ENCODE data around the gene MYO9A. TPM values are rescaled to one million over a fixed set of nuclear protein-coding genes. Genes with fewer than 3 reads are reported as not detected.

The MYO9A gene
- total and polyA plus RNA-seq, 2 experiments from 2014 or later, result 13.1 to 42.8 TPM

DNA sequence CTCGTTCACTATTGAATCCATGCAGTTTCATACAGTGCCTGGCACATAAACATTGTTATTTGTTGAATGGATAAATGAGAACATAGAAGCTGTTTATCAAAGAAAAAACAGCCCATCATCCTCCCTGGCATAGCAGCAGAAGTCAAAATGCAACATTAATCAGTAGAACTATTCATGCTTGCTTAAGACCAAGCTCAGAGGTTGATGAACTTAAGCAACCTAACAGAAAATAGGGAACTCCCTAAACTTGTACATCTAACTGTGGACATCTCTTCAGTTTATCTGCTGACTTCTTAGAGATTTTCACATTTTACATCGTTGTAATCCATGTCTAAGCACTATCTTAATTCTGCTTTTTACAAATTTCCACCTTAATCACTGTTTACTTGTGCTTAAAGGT is 29.5 kb upstream of the MYO9A start:
- Histone ChIP-seq H3K27ac (no peak overlapping the region), H3K9me2 (replicated peaks; ENCODE audit: insufficient read depth) (no peaks in the 10 kb centered on the region), H4K20me1 (ENCODE audit: insufficient read depth, poor library complexity, severe bottlenecking) (no peaks in the 10 kb centered on the region), H3K79me2 (no peaks in the 10 kb centered on the region), H3K36me3 (replicated peaks; ENCODE audit: insufficient read depth, low read depth) (no peaks in the 10 kb centered on the region), H3K4me3 (no peak overlapping the region), H3K4me2 (no peak overlapping the region), H2AFZ (no peak overlapping the region), H3K9me3 (ENCODE audit: low read depth) (no peaks in the 10 kb centered on the region), H3K4me1 (ENCODE audit: insufficient read depth) (no peaks in the 10 kb centered on the region), H3K27me3 (no peaks in the 10 kb centered on the region)
- 85% methylated on average over 2 of the region's 2 CpGs for WGBS (ENCODE audit: low lambda C conversion rate, missing lambda C conversion rate)
- TF ChIP-seq, protein P1, sequence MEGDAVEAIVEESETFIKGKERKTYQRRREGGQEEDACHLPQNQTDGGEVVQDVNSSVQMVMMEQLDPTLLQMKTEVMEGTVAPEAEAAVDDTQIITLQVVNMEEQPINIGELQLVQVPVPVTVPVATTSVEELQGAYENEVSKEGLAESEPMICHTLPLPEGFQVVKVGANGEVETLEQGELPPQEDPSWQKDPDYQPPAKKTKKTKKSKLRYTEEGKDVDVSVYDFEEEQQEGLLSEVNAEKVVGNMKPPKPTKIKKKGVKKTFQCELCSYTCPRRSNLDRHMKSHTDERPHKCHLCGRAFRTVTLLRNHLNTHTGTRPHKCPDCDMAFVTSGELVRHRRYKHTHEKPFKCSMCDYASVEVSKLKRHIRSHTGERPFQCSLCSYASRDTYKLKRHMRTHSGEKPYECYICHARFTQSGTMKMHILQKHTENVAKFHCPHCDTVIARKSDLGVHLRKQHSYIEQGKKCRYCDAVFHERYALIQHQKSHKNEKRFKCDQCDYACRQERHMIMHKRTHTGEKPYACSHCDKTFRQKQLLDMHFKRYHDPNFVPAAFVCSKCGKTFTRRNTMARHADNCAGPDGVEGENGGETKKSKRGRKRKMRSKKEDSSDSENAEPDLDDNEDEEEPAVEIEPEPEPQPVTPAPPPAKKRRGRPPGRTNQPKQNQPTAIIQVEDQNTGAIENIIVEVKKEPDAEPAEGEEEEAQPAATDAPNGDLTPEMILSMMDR (IDR thresholded peaks at IDR 0.05; ENCODE audit: poor library complexity), result no peak
- TF ChIP-seq EZH2phosphoT487 (IDR thresholded peaks at IDR 0.05; ENCODE audit: low read depth, severe bottlenecking, unreplicated experiment) (no peak), EZH2 (IDR thresholded peaks at IDR 0.05; ENCODE audit: borderline replicate concordance) (no peak)
- DNase-seq (ENCODE audit: low spot score), result no peak

DNA sequence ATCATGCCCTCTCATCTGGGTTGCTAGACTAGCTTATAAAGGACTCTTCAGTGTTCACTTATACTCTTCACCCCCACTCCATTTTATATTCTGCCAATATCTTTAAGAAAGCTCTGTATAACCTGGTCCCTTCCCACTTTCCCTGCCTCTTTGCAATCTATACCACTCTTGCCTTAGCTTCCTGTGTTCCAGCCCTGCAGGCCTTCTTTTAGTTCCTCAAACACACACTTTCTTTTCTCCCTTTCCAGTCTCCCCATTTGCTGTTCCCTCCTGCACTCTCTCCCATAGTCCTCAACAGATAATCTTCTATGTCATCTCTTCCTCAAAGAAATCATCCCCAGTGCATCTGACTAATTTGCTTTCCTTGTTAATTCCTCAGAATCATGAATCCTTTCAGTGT is 29.0 kb upstream of the MYO9A start:
- Histone ChIP-seq H3K4me2 (no peak overlapping the region), H3K79me2 (no peaks in the 10 kb centered on the region), H3K9me3 (ENCODE audit: low read depth) (no peaks in the 10 kb centered on the region), H3K9me2 (replicated peaks; ENCODE audit: insufficient read depth) (no peaks in the 10 kb centered on the region), H4K20me1 (ENCODE audit: insufficient read depth, poor library complexity, severe bottlenecking) (no peaks in the 10 kb centered on the region), H3K4me1 (ENCODE audit: insufficient read depth) (peaks cover under 1% of the 10 kb centered on the region), H3K27ac (no peak overlapping the region), H3K36me3 (replicated peaks; ENCODE audit: insufficient read depth, low read depth) (no peaks in the 10 kb centered on the region), H3K4me3 (no peak overlapping the region), H3K27me3 (no peaks in the 10 kb centered on the region), H2AFZ (no peak overlapping the region)
- TF ChIP-seq EZH2phosphoT487 (IDR thresholded peaks at IDR 0.05; ENCODE audit: low read depth, severe bottlenecking, unreplicated experiment) (no peak), EZH2 (IDR thresholded peaks at IDR 0.05; ENCODE audit: borderline replicate concordance) (no peak)
- DNase-seq (ENCODE audit: low spot score), result no peak

DNA sequence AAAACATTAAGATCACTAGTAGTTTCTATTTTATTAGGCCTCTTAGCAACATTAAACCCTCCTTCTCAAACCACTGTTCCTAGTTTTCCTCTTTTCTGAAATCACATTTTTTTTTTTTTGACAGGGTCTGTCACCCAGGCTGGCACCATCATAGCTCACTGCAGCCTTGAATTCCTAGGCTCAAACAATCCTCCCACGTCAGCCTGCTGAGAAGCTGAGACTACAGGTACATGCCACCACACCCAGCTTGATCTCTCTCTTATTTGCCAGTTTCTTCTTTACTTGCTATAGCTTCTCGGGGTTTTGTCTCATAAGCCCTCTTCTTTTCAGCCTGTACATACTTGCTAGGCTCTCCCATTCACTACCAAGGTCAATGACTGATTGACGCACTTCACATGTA is 28.3 kb upstream of the MYO9A start:
- TF ChIP-seq EZH2phosphoT487 (IDR thresholded peaks at IDR 0.05; ENCODE audit: low read depth, severe bottlenecking, unreplicated experiment) (no peak), EZH2 (IDR thresholded peaks at IDR 0.05; ENCODE audit: borderline replicate concordance) (no peak)
- TF ChIP-seq, protein P1 (IDR thresholded peaks at IDR 0.05; ENCODE audit: poor library complexity), result no peak
- Histone ChIP-seq H3K9me2 (replicated peaks; ENCODE audit: insufficient read depth) (no peaks in the 10 kb centered on the region), H4K20me1 (ENCODE audit: insufficient read depth, poor library complexity, severe bottlenecking) (no peaks in the 10 kb centered on the region), H3K9me3 (ENCODE audit: low read depth) (no peaks in the 10 kb centered on the region), H2AFZ (no peak overlapping the region), H3K27ac (no peak overlapping the region), H3K4me3 (no peak overlapping the region), H3K36me3 (replicated peaks; ENCODE audit: insufficient read depth, low read depth) (no peaks in the 10 kb centered on the region), H3K4me1 (ENCODE audit: insufficient read depth) (peaks cover 7% of the 10 kb centered on the region), H3K27me3 (no peaks in the 10 kb centered on the region), H3K79me2 (no peaks in the 10 kb centered on the region), H3K4me2 (no peak overlapping the region)
- DNase-seq (ENCODE audit: low spot score), result no peak
- 88% methylated on average over 3 of the region's 3 CpGs for WGBS (ENCODE audit: low lambda C conversion rate, missing lambda C conversion rate)

DNA sequence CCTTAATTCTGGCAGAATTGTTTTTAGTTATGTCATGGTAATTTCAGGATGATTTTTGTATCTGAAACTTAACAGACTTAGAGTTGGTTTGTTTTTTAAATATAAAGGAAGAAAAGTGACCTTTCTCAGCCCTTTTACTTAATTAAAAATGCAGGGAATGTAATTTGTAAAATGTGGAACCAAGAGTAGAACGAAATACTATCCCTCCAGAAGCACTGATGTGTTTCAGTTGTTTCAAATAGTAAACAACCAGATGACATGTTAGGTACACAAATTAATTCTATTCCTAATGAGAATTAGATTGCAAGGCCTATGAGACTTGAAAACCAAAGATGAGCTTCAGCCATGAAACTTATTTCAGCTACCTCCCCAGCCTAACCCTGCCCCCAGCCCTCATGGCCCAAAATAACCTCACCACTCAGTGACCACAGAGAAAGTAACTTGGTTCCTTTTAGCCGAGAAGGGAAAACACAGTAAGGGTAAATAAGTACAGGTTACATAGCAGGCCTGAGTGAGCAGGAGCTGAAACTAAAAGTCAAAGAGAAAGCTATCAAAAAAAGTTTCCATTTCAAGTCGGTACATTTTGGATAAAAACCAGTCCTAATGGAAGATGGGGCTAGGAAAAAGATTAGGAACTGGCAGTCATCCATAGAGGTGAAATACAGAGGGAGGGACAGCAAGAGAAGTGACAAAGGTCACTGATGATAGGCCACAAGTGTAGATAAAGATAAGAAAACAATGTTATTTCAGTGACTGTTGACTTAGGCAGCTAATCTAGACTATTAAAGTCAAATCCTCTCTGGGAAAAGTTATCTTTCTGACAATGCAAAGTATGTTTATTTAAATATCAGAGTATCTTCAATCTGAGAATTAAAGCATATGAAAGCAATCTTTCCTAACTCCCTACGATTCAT is 23.5 kb upstream of the MYO9A start:
- no peak overlapping the region for H3K27ac ChIP-seq
- H3K4me3 ChIP-seq, result no peak overlapping the region
- H2AFZ ChIP-seq, result no peak overlapping the region
- H3K9me2 ChIP-seq (replicated peaks; ENCODE audit: insufficient read depth), result no peaks in the 10 kb centered on the region
- H3K4me2 ChIP-seq, result peak overlapping the region; percentile 28
- no peaks in the 10 kb centered on the region for H4K20me1 ChIP-seq (ENCODE audit: insufficient read depth, poor library complexity, severe bottlenecking)
- no peak for DNase-seq (ENCODE audit: low spot score)
- TF ChIP-seq, protein P1 (IDR thresholded peaks at IDR 0.05; ENCODE audit: poor library complexity), result no peak
- H3K79me2 ChIP-seq, result no peaks in the 10 kb centered on the region
- 61% methylated on average over 4 of the region's 4 CpGs for WGBS (ENCODE audit: low lambda C conversion rate, missing lambda C conversion rate)
- H3K4me1 ChIP-seq (ENCODE audit: insufficient read depth), result peaks cover 9% of the 10 kb centered on the region
- no peaks in the 10 kb centered on the region for H3K27me3 ChIP-seq
- no peaks in the 10 kb centered on the region for H3K9me3 ChIP-seq (ENCODE audit: low read depth)
- no peaks in the 10 kb centered on the region for H3K36me3 ChIP-seq (replicated peaks; ENCODE audit: insufficient read depth, low read depth)

Measured in hepatocyte (in vitro differentiated cells).